Adrenal gland (tissue), 12 donors: ENCODE data around the gene AMFR. TPM values are rescaled to one million over a fixed set of nuclear protein-coding genes. Genes with fewer than 3 reads are reported as not detected.

Experiments
- DNase-seq, 7 donors: peaks; one replicate each; pipeline ENCODE4 v3.0.0-alpha.2; 2019 to 2020
- H3K27ac ChIP-seq, 5 donors: fragments of 200-600 bp; sonication (generic) in 4 of 5; 1 replicate in 3 of 5; 2 replicates in 2 of 5; pipeline versions ENCODE4 v1.5.1 to v1.8.0; 2016 to 2020; ENCODE audit warnings: mild to moderate bottlenecking in 1 of 5
- H3K27me3 ChIP-seq: fragments of 200-600 bp; 2 replicates; pipeline ENCODE4 v1.8.0; 2021
- H3K36me3 ChIP-seq, 2 donors: fragments of 200-600 bp; replicated peaks in 1 of 2; 1 replicate in 1 of 2; 2 replicates in 1 of 2; pipeline versions ENCODE4 v1.5.1 to v1.8.0; 2018 to 2022
- H3K4me1 ChIP-seq, 2 donors: fragments of 200-600 bp; replicated peaks in 1 of 2; 1 replicate in 1 of 2; 2 replicates in 1 of 2; pipeline versions ENCODE4 v1.5.1 to v1.8.0; 2018 to 2021
- H3K4me3 ChIP-seq, 4 donors: fragments of 200-600 bp; sonication (generic) in 3 of 4; one replicate each; pipeline ENCODE4 v1.5.1; 2016 to 2018
- H3K9me3 ChIP-seq, 3 donors: fragments of 200-600 bp; sonication (generic) in 1 of 3; replicated peaks in 1 of 3; 1 replicate in 2 of 3; 2 replicates in 1 of 3; pipeline versions ENCODE4 v1.5.1 to v1.8.0; 2016 to 2021
- POLR2A ChIP-seq, 2 donors: fragments of 450-650 bp; IDR thresholded peaks; one replicate each; pipeline ENCODE4 v1.6.1; 2017; ENCODE audit warnings: antibody characterized with exemption in 2 of 2, mild to moderate bottlenecking in 2 of 2, moderate library complexity in 1 of 2
- WGBS, 4 donors: extraction: QIAGEN DNeasy Blood & Tissue Kit in 2 of 4; methylation state at CpG; one replicate each; pipeline versions ENCODE4 v1.1.5 to v1.1.7; 2013 to 2017; 5-methylcytosine and 5-hydroxymethylcytosine counted together
- intact Hi-C, 2 donors: fragments of 100-400 bp; cut with DNase I; formaldehyde crosslinking; loops; one replicate each; pipeline versions ENCODE4 v1.14.1 to v1.15.0; 2022 to 2023
- polyA plus RNA-seq, 3 donors: library from polyadenylated mRNA; stranded (reverse); fragments of 200-250 nt in 2 of 3; fragments of 350-450 nt in 1 of 3; fragmentation: Illumina TruSeq in 1 of 3; extraction: RNeasy Lipid Tissue Mini Kit (QIAGEN cat#74804) in 1 of 3; gene quantifications; one replicate each; pipeline ENCODE4 v1.2.3, GENCODE V29; 2013 to 2014
- total RNA-seq, 9 donors: library from RNA; depleted of rRNA in 4 of 9; stranded (reverse); fragments of >200 nt in 4 of 9; fragments of 120-200 nt in 1 of 9; fragmentation: NEBNext Ultra II Directional in 1 of 9; extraction: Animal tissue kit (Norgen Biotek cat#: 25700) in 1 of 9; gene quantifications; one replicate each; pipeline versions ENCODE4 v1.1.0 to v1.2.4, GENCODE V29; 2013 to 2023
- TF ChIP-seq, protein P1 (sequence below), 6 experiments: fragments of 450-650 bp in 4 of 6; fragments of 200-600 bp in 2 of 6; sonication (generic) in 1 of 6; IDR thresholded peaks; 1 replicate in 5 of 6; 2 replicates in 1 of 6; pipeline versions ENCODE4 v1.5.1 to v1.8.0; 2016 to 2021; ENCODE audit warnings: antibody characterized with exemption in 6 of 6, mild to moderate bottlenecking in 2 of 6, moderate library complexity in 1 of 6
- donor health status: healthy with polysubstance abuse.
- donor health status: Bipolar disorder and iron deficiency.
- donor health status: DM: yes; HTN: yes; CAD: no.
- donor health status: DM: no; HTN: no; CAD: no.
- donor health status: DM: no; HTN: no; CAD: no.
- donor health status: DM: yes; HTN: yes; CAD: no.

Gene AMFR
- total and polyA plus RNA-seq, 12 donors = 40.3 to 346 (median 206) TPM

DNA sequence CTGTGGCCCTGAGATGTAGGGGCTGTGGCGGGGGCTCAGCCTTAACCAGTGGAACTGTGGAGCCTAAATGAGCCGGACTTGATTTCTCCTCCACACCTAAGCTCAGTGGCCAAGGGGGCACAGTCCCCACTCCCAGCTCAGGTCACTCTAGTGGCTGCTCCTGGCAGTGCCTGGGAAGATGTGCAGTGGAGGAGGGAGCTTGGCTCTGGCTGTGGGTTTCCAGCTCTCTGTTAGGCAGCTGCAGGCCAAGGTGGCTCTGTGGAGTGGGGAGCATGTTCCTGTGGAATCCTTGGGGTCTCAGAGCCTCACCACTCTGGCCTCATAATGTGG, 76.3 kb downstream of the AMFR start:
- TF ChIP-seq, protein P1, sequence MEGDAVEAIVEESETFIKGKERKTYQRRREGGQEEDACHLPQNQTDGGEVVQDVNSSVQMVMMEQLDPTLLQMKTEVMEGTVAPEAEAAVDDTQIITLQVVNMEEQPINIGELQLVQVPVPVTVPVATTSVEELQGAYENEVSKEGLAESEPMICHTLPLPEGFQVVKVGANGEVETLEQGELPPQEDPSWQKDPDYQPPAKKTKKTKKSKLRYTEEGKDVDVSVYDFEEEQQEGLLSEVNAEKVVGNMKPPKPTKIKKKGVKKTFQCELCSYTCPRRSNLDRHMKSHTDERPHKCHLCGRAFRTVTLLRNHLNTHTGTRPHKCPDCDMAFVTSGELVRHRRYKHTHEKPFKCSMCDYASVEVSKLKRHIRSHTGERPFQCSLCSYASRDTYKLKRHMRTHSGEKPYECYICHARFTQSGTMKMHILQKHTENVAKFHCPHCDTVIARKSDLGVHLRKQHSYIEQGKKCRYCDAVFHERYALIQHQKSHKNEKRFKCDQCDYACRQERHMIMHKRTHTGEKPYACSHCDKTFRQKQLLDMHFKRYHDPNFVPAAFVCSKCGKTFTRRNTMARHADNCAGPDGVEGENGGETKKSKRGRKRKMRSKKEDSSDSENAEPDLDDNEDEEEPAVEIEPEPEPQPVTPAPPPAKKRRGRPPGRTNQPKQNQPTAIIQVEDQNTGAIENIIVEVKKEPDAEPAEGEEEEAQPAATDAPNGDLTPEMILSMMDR (IDR thresholded peaks at IDR 0.05) = no peak
- TF ChIP-seq POLR2A (IDR thresholded peaks at IDR 0.05) = no peak
- H3K27ac ChIP-seq = no peak overlapping the region
- H3K9me3 ChIP-seq = no peaks in the 10 kb centered on the region
- DNase-seq = no peak
- no peaks in the 10 kb centered on the region for H3K27me3 ChIP-seq
- H3K4me1 ChIP-seq = no peaks in the 10 kb centered on the region
- intact Hi-C loops = no loop called here
- 74 to 80% (median 77%) methylated on average over 2 of the region's 2 CpGs; no CpG with 5 or more reads in 1 of the 4 donors for WGBS, 4 donors
- no peaks in the 10 kb centered on the region for H3K36me3 ChIP-seq
- no peak overlapping the region for H3K4me3 ChIP-seq

DNA sequence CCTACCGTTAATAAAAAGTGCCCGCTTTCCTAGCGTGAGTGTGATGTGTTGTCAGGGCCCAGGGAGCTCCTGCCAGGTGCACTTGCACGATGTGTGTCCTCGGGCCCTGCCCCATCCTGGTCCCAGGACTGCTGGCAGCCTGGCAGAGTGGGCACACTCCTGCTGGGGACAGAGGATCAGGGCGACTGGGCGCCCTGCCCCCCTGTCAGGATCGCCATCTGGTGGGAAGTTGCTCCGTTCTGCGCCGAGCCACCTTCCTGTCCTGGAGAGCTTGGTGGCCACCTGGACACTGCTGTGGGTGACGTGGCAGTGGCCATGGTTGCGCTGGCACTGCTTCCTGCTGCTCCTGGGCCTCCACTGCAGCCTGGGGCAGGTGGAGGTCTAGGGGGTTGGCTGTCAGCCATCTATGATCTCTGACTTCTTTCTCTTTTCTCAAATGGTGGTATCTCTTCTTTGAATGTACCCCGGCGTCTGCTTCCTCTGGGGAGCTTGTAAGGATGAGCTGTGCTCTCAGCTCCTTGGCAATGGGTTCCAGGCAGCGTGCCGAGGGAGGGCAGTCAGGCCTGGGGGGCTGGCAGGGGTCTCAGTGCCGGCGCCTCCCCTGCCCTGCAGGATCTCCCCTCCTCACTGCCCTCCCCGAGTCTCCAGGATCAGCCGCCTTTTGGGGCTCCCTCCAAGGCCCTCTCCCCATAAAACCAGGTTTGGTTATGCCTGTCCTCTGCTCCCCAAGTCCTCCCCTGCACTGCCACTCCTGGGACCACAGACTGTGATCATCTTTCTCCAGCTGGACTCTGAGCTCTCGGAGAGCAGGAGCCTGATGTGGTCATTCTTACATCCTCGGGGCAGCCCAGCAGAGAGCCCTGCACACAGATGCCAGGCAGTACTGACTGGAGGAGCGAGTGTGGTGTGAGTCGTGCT, 76.9 kb downstream of the AMFR start:
- H3K4me3 ChIP-seq = no peak overlapping the region
- no peaks in the 10 kb centered on the region for H3K4me1 ChIP-seq
- no peak for TF ChIP-seq POLR2A (IDR thresholded peaks at IDR 0.05)
- TF ChIP-seq, protein P1 (IDR thresholded peaks at IDR 0.05) = no peak
- intact Hi-C loops = no loop called here
- no peaks in the 10 kb centered on the region for H3K9me3 ChIP-seq
- no peaks in the 10 kb centered on the region for H3K36me3 ChIP-seq
- 85 to 89% (median 86%) methylated on average over 12 to 25 of the region's 25 CpGs for WGBS, 4 donors
- no peak for DNase-seq
- H3K27me3 ChIP-seq = no peaks in the 10 kb centered on the region
- no peak overlapping the region for H3K27ac ChIP-seq

DNA sequence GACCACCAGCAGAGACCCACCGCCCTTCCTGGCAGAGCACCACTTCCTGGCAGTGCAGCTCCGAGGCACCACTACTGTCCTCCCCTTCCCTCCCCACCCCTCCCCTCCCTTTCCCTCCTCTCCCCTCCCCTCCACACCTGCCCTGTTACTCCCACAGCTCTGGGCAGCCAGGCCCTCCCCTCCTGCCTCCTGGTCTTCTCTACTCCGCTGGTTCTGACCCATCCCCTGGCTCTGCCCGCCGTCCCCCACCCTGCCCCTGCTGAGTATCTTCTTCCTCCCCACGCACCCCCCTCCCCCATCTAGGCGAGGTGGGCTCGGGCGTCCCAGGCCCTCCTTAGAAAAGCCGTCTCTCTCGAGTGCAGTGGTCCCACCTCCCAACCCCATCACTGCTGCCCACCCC, 77.7 kb downstream of the AMFR start:
- TF ChIP-seq, protein P1 (IDR thresholded peaks at IDR 0.05) = no peak
- no peak for TF ChIP-seq POLR2A (IDR thresholded peaks at IDR 0.05)
- DNase-seq = no peak

DNA sequence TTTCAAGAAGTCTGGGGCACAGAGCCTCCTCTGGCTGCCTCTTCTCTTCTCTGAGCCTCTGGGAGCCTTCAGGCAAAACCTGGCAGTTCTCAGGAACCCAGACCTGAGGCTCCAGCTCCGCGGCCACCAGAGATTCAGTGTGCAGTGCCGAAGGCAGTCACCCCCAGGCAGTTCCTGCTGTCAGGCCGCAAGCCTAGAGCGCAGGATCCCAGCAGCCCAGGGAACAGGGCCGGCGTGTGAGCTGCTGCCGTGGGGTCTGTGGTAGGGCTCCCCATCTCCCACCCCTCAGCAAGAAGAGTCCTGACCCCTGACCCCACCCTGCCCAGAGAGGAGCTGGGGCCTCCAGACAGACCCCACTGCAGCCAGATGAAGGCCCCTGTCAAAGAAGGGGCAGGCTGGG, 78.2 kb downstream of the AMFR start:
- Histone ChIP-seq H3K4me1 (no peaks in the 10 kb centered on the region), H3K36me3 (no peaks in the 10 kb centered on the region), H3K9me3 (no peaks in the 10 kb centered on the region), H3K27me3 (no peaks in the 10 kb centered on the region), H3K27ac (no peak overlapping the region), H3K4me3 (no peak overlapping the region)
- no peak for DNase-seq
- WGBS, 4 donors = 77 to 96% (median 93%) methylated on average over 3 to 8 of the region's 8 CpGs
- TF ChIP-seq, protein P1 (IDR thresholded peaks at IDR 0.05) = no peak
- TF ChIP-seq POLR2A (IDR thresholded peaks at IDR 0.05) = no peak
- intact Hi-C loops = no loop called here

More for the DNA sequence above, 77.7 kb downstream of the AMFR start:
- Histone ChIP-seq H3K27ac (no peak overlapping the region), H3K4me3 (no peak overlapping the region), H3K9me3 (no peaks in the 10 kb centered on the region), H3K4me1 (no peaks in the 10 kb centered on the region), H3K27me3 (no peaks in the 10 kb centered on the region), H3K36me3 (no peaks in the 10 kb centered on the region)
- 77 to 82% (median 79%) methylated on average over 11 of the region's 11 CpGs for whole genome bisulfite sequencing, 4 donors
- intact Hi-C loops = no loop called here
